Activated T-cell treated with anti-CD3 and anti-CD28 coated beads for 1 hour (primary cell): ENCODE data around the gene SH3PXD2A.

Source experiments
- DNase-seq: peaks from one replicate; pipeline ENCODE4 v3.0.0-alpha.2; 2020; ENCODE audit warnings: low read depth

SH3PXD2A gene

DNA sequence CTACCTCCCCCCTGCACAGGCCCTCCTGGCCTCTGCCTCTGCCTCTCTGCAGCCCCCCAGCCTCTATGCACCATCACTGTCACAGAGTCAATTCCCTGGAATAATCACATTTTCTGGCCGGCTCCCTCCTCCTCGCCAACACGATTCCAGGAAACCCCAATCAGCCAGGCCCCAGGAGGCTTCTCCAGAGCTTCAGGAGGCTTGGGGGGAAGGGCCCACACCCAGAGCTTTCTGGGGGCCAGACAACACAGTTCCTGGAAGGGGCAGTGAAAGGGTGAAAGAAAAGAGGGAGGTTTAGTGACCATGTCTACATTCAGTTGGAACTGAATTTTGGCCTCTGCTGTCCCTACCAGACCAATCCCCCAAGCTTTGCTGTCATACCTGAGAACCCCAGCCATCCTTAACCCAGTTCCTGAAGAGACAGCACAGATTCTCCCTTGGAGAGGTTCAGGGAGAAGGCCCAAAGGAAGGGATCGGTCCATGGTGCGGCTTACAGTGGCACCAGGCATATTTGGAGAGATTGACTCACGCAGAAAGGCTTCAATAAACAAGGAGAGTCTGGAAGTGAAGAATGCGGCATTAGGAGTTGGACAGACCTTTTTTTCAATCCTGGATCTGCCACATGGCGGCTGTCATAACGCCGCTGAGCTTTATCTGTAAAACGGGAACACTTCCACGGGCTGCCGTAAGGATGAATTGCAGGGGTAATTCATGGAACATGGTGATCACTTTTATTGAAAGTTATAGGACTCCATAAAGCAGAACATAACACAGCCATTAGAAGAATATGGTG lies 272.8 kb downstream of the SH3PXD2A start:
- no peak for DNase-seq

DNA sequence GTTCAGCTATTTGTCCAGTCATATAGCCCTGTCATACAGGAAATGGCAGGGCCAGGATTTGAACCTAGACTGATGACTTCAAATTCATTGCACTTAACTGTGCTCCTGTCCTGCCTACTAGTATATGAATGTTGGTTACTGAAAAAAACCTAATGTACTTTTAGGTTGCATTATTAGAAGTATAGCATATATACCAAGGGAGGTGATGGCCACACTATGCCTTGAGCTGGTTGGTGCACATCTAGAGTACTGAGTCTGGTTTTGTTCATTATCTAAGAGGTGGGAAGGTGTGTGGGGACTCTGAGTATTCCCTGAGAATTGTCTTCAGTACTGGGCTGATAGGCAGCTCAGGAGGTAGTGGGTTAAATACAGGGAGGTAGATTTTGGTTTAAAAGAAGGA lies 273.9 kb downstream of the SH3PXD2A start:
- no peak for DNase-seq

DNA sequence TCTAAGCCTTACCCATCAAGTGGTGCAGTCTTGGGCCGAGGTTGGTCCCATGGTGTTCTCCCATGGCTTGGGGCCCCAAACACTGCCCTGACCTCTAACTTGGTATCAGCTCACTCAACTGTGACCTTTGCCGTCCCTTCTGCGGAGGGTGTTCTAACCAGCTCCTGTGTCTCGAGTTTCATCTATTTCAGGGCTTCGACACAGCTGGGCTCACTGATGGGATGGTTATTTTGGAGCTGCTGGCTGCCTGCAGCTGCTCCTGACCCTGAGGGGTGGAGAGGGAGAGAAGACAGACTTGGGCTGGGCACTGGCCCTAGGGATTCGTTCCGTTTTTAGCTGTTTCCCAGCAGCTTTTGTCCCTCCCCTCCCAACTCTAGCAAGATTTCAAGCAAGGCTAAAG lies 274.9 kb downstream of the SH3PXD2A start:
- DNase-seq = no peak

DNA sequence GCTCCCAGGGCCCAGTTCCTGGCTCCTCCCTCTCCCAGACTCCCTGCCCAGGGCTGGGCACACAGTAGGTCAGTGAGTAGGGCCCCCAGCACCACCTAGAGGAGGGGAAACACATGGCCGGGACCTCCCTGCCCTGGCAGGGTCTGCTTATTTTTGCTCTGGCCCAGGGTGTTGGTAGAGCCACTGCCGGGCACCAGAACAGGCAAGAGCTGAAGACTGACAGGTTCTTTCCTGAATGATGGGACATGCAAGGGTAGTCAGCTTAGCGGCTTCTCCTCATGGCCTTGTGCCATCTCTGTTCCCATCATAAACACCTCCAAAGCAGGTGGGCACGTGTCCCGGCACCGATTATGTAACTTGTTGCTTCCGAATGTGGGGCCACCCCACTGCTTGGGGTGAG lies 275.4 kb downstream of the SH3PXD2A start:
- no peak for DNase-seq

DNA sequence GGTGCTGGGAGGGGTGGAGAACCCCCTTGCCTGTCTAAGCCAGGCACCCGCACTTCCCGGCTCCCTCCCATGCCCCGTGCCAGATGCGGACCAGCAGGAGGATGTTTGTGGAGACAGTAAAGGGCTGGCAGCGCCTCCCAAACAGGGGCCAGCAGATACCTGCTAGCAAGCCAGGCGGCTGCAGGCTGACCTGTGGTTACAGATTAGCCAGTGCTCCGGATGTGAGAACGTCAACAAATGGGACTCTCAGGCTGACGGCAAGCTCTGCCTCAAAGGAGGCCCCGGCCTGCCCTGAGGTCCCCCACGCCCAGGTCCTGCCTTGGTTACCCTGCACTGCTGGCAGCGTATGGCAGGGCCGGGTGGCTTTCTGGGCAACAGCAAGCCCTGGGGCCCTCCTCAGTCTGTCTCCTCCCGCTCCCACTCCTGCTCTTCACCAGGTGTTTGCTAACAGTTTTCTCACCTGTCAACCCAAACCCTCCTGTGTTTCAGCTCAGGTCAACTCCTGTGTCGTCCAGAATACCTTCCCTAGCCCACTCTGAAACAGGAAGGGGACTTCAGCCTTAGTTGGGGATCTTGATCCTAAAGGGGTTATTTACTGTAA lies 276.5 kb downstream of the SH3PXD2A start:
- DNase-seq = no peak

DNA sequence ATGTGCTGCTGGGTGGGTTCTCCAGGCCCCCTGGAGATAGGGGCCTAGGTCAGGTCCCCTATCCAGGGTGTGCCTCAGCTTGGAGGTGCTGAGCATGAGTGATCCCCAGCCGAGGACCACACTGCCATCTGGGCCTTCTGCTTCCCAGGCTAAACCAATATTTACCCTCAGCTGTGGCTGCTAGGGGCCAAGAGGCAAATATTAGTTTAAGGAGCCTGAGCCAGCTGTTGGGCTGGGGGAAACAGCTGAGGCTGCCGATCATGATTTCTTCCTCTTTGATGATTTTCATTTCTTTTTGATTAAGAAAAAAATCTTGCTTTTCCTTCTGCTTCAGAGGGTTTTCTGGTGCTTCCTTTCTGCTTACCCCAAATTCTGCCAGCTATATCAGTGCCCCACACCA lies 278.5 kb downstream of the SH3PXD2A start:
- no peak for DNase-seq

DNA sequence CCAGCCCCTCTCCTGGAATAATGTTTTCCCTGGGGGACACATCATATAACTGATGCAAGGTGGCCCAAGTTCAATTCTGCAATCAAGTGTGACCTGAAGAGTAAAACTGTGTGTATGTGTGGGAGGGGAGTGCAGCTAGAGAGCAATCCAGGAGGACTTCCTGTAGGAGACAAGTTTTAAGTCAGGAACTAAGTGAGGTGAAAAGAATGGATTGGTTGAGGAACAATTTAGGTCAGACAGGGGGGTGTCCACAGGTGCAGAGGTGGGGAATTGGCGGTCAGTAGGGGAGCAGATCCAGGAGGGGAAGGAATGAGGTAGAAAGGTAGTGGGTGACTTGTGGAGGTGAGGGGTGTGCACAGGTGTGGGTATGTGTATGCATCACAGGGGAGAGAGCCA lies 279.3 kb downstream of the SH3PXD2A start:
- DNase-seq = no peak

DNA sequence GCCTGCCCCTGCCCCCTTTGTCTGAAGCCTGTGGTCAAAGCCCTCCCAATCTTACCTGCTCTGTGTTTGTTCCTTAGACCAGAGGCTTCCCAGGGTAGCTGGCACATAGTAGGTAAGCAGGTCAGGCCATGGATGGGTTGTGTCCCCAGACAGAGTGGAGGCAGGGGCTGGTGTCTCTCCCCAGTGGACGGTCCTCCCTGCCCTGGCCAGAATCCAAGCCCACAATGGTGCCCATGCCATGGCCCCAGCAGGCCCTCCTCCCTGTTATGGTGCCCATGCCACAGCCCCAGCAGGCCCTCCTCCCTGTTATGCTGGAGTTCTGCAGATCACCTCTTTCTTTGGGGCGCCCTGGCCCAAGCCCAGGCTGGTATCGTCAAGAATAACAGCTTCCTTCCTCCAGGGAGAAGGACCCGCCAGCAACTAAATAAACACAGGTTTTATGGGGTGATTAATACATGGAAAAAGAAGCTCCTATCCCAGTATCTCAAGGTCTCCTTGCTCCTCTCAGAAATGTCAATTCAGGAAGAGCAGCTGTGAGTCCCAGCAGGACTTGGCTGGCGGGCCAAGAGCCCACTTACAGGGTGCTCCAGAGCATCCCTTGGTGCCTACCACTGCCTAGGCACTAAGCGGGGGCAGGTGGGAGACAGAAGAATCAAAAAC lies 279.8 kb downstream of the SH3PXD2A start:
- DNase-seq = no peak

DNA sequence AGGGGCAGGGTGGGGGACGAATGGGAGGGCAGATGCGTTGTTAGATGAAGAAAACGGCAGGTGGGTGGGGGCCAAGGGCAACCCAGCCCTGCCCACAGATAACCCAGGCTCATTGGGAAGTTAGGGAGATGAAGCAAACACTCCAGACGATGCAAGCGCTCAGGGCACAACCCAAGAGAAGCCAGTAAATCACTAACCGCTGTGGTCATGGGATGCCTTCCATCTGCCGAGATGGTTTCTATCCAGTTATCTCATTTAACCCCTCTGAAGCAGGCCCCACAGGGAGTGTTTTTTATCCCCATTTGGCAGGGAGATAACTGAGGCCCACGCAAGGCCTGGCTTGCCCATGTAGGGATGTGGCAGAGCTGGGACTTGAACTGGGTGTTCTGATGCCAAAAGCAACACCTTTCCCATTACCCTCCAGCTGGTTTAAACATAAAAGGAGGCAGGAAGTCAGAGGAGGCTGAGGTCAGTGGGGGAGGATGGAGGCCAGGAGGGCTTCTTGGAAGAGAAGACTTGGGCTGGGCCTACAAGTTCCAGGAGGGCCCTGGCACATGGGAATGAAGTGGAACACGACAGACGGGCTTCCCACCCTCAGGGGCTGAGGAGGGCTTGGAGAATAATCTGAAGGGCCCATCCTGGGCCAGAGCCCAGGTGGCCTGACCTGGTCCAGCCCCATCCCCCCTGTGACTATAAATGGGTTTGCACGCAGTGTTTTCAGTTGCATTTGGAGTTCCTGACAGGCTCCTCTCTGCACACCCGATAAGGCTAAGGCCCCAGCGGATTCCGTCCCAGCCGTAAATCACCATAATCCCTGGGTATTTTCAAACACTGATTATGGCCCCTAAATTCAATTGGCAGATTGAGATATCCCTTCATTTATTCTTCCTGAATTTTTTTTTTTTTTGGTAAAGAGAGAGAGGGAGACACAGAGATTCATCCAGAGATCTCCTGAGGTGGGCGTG lies 281.0 kb downstream of the SH3PXD2A start:
- DNase-seq = no peak

DNA sequence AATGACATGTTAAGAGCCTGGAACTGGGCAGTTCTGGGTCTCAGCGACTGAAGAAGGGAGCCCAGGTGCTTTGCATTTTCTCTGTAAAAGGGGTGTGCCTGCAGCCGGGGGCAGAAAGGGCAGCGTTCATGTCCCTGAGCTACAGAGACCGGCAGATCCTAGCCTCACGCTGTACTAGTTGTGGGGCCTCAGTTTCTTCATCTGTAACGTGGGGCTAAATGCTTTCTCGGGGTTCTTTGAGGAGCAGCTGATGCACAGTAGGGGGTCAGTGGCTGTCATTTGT lies 282.2 kb downstream of the SH3PXD2A start:
- no peak for DNase-seq

DNA sequence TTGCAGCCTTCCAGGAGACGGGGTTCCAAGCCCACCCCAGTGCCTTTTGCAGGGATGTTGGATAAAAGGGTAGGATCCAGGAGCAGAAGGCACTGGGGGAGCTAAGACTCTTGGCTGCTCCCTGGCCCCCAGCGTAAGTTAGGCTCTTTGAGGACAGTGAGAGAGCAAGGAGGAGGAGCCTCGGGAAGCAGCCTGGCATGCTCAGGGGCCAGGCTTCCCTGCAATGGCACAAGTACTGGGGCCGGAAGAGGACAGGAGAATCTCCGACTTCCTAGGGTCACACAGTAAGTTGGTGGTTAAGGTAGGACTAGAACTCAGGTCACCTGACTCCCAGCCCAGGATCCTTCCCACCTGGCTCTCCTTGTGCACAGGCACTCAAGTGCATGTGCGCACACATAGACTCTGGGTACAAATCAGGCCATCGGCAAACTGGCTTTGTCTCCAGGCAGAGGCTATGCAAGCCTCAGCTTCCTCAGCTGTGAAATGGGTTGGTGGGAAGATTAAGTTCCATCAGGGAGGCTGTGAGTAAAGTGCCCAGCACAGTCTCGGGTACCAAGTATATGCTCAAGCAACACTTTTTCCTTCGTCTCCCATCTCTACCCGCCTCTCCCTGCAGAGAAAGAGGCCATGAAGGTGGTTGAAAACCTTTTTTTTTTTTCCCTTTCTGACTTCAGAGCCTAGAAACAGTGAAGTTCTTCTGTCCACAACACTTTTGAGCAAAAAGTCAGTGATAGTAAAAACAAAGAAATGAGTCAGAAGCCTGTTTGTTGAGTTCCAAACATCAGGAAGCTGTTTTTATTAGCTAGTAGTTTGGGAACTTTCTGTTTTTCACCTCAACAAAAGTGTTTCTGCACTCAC lies 282.8 kb downstream of the SH3PXD2A start:
- DNase-seq = no peak

DNA sequence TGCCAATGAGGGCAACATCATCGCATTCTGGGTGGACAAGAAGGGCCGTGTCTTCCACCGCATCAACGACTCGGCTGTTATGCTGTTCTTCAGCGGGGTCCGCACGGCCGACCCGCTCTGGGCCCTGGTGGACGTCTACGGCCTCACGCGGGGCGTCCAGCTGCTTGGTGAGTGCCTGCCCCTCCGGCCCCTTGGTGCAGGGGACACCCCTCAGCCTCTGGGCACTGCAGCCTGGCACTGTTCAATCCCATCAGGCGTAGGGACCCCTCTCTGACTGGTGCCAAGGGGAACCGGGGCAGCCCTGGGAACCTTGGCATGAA lies 283.8 kb downstream of the SH3PXD2A start:
- DNase-seq = no peak

DNA sequence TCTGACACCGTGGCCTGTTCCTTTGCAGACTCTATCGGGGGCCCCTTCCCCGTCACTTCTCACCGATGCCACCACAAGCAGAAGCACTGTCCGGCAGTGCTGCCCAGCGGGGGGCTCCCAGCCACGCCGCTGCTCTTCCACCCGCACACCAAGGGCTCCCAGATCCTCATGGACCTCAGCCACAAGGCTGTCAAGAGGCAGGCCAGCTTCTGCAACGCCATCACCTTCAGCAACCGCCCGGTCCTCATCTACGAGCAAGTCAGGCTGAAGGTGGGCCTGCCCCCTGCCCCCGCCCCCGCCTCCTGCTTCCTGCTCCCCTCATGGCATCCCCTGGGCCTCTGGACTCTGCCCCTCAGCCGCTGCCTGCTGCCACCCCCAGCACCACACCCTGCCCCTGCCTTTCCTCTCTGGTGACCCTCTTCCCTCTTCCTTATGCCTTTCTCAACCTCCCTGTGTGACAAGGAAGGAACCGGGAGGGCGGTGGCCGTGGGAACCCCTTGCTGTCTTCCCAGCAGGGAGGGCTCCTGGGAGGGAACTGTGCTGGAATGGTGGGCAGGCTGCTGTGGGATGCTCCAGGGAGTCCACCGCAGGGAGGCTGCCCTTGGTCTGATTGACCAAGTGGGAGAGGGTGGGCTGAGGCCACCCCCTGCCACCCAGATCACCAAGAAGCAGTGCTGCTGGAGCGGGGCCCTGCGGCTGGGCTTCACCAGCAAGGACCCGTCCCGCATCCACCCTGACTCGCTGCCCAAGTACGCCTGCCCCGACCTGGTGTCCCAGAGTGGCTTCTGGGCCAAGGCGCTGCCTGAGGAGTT lies 284.3 kb downstream of the SH3PXD2A start:
- DNase-seq = no peak

DNA sequence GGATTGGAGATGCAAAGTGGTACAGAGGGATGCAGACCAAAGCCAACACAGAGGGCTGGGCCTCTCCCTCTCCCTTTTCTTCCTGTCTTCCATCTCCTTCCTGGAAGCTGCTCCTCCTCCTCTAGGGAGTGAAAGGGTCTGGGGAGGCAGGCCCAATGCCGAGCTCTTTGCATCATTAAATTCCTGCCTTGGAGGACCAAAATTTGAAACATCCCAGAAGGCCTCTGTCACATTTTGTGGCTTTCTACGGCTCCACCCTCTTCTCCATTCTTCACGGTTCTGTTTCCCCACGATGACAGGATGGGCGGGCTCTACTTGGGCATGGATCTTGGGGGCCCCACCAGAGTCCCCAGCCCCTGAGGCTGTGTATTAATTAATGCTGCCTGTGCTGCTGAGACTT lies 285.5 kb downstream of the SH3PXD2A start:
- DNase-seq = no peak

DNA sequence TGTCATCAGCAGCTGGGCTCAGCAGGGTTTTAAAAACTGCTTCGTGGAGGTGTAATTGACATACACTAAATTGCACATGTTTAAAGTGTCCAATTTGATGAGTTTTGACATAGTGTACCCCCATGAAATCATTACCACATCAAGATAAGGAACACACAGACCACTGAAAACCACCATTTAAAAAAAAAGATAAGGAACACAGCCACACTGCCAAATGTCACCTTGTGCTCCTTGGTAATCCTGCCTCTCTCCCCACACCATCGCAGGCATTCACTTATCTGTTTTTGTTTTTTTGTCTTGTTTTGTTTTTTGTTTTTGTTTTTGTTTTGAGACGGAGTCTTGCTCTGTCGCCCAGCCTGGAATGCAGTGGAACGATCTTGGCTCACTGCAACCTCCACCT lies 286.9 kb downstream of the SH3PXD2A start:
- DNase-seq = no peak

DNA sequence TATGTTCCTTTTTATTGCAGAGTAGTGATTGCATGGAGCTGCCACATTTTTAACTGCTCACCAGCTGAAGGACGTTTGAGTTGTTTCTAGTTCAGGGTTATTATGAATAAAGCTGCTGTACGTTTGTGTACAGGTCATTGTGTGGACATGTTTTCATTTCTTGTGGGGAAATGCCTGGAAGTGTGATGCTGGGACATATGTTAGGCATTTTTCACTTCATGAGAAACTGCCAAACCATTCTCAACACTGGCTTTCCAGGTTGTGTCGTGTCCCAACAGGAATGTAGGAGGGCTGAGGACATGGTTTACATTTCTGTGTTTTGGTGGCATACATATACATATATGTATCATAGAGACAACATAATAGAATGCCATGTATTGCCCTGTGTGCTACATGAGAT lies 288.8 kb downstream of the SH3PXD2A start:
- DNase-seq = no peak

DNA sequence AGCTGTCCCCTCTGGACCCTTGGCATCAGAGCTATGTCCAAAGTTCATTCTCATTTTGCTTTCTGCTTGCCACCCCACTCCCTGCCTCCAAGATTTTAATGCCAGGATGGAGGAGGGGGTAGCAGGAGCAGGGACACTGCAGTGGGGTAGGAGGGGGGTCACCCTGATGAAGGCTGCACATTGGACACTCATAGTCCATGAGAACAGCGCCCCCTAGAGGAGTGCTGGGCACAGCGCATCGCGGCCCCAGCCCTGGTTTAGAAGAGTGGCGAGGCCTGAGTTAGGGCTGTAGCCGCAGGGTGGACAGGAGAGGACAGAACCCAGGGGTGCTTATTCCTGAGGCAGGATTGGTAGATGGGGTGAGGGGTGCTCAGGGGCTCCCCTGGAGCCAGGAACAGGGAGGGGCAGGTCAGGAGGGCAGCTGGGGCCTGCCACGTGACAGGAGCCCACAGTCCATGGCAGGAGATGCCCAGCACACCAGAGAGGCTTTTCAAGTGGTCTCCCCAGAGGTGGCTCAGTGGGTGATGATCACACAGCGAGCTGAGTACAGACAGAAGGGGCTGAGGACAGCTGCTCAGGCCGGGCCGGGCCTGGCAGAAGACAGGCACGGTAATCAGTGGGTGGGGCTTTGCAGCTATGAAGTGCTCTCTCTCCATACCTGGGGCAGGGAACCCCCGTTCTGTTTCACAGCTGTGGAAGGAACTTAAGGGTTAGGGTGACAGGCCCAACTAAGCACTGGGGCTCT lies 290.4 kb downstream of the SH3PXD2A start:
- DNase-seq = no peak

DNA sequence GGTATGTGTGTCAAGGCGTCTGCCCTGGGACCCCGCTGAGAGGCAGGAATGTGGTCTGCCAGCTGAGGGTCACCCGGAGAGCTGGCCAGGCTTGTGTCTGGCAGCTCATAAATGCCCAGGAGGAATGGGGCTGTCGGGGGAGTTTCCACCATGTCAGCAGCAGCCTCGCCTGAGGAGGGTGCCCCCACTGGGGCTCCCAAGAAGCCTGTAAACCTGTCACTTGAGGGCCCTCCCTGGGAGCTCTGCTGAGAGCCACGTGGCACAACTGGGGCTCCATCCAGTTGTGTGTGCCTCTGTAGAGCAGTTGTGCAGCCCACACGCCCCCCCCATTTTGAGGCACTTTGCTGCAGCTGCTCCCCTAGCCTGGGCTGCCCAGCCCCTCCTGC lies 291.3 kb downstream of the SH3PXD2A start:
- DNase-seq = no peak

DNA sequence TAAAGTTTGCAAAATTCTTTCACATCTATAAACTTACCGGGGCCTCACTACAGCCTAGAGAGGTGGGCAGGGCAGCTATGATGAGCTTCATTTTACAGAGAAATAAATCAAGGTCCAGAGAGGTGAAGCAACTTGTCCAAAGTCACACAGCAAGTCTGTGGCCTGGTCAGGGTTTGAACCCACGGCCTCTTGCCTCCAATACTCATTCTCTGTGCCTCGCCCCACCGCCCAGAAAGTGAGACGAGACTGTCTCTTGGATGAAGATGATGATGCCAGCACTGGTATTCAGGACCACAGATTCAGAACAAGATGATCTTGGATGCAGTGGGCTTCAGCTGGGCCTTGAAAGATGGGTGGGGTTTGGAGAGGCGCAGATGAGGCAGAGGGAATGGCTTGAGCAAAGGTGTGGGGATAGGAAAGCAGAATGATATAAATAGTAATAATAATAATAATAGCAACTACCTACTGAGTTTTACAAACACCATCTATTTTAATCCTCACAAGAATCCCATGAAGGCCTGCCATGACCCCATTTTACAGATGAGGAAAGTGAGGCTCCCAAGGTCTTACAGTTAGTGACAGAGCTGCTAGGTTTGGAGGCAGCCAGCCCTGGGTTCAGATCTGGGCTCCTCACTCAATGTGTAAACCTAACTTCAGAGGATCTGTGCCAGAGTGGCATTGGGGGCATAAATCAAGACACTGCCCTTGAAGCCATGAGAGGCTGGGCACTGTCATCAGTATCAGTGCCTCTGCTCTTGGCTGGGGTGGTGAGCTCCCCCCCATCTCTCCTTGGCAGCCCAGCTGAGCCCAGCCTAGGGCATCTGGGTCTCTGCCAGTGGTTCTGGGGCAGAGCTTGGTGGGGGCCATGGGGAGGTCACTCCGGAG lies 291.9 kb downstream of the SH3PXD2A start:
- DNase-seq = no peak
